Embryonic facial prominence (tissue), 1 donor: ENCODE measurements around the gene ARHGEF17.

ENCODE experiments used
- DNase-seq: peaks from one replicate; pipeline ENCODE4 v3.0.0-alpha.2; 2016; ENCODE audit errors: extremely low spot score

The ARHGEF17 gene

DNA sequence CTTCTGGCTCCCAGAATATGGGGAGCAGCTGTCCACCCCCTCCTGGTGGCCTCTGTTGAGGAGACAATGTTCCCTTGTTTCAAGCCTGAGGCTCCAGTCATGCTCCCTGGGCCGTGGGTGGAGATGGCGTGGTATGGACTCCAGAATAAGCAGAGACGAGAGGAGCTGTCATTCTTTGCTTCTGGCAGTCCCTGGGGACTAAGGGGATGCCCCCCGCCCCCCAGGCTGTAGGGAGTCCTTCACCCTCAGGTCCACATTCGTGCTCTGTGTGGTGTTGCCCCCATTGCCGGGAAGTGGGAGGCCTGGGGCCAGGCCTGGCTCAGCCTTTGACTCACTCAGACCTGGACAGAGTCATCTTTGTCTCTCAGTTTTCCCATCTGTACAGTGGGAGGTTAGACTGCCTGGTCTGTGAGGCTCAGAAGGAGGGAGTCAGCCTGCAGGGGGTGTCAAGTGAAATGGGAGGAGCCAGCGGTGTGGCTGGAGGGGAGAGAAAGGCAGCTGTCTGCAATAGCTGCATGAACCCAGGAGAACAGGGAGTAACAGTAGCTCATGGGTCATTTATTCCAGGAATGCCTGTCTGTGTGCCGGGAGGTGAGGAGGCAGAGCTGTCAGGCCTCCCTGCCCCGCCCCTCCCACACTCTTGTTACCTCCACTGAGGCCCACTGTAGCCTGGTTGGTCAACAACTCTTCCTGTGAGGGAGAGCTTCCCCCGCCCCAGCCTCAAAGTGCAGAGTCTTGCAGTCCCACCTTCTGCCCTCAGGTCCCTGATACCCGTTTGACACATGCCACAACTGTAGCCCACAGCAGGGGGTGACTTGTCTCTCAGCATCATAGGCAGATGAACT is 6.3 kb downstream of the ARHGEF17 start:
- no peak for DNase-seq

DNA sequence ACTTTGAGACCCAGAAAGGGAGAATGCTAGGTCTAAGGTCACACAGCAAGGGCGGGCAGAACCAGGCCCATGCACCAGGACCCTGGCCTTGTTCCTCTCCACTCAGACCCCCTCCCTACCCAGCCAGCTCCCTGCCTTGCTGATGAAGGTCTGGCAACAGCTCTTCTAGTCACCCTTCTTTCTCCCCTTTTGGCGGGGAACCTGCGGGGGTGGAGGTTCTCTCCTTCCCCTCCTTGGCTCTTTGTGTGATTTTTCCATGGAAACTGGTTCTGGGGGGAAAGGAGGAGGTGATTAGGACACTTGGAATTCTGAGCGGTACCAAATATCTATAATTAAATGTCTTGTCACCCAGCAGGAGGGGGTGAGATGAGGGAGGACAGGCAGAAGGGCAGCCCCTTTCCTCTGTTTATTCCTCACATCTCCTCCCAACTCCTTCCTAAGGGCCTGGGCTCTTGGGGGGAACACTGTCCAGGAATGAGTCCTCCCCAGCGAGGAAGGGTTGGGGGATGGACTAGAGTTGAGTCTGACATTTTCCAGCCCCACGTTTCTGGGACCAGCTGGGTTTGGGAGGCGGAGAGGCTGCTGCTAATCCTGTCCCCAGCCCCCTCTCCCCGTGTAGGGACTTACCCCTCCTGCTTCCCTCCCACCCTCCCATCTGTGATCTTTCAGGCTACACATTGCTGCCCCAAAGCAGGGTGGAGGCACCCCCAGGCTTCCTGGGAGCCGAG is 7.4 kb downstream of the ARHGEF17 start:
- no peak for DNase-seq

DNA sequence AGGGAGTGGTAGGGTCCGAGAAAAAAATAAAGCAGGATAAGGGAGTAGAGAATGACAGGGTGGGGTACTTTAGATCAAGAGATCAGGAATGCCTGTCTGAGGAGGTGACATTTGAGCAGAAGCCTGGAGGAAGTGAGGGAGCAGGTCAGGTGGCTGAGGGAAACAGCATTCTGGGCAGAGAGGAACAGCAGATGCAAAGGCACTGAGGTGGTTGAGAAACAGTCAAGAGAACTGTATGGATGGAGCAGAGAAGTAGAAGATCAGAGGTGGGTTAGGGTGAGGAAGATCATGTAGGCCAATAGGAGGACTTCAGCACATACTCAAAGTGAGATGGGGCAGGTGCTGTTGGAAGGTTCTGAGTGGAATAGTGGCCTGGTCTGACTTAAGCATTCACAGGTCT is 8.3 kb downstream of the ARHGEF17 start:
- DNase-seq, result no peak

DNA sequence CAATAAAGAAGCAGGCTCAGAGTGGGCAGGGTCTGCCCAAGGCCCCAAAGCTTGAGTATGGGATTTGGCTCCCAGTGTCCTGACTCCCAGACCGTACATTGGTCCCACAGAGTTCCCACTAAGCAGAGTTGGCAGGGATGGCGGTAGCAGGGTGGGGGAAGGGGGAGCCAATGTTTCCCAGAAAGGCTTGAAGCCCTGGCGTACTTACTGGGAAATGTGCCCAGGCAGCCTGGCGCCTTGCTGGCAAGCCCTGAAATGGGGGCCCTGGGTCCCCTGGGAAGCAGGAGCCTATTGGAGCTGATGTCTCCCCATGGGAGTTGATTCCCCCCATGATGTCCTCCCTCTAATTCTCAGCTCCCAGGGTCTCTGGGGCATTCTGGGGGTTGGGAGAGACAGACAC is 9.3 kb downstream of the ARHGEF17 start:
- DNase-seq, result no peak

DNA sequence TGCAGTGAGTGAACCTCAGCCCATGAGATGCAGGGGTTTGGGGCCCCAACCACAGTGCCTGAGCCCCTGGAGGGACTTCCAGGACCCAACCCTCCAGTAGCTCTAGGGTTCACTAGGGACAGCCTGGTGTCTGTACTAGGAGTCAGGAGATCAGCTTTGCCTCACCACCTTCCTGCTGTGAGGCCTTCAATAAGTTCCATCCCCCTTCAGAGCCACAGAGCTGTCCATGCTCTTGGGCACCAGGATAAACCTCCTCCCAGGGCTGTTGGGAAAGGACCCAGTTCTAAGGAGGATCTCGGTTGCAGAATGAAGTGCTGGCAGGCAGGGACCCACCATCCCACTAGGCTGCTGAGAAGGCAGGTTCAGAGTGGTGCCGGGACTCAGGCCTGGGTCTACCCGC is 9.7 kb downstream of the ARHGEF17 start:
- no peak for DNase-seq

DNA sequence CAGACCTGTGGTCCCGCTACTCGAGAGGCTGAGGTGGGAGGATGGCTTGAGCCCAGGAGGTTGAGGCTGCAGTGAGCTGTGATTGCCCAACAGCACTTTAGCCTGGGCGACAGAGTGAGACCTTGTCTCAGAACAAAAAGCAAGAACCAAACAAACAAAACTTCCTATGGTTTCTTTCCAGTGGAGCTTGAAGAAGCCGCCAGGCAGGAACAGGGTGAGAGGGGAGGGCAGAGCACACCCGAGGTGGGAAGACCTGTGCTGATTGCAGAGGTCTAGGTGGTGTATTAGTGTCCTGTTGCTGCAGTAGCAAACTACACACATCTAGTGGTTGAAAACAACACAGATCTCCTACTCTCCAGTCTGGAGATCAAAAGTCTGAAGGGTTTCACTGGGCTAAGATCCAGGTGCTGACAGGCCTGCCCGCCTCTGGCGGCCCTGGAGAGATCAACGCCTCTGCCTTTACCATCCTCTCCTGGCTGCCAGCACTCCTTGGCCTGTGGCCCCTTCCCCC is 10.5 kb downstream of the ARHGEF17 start:
- no peak for DNase-seq

DNA sequence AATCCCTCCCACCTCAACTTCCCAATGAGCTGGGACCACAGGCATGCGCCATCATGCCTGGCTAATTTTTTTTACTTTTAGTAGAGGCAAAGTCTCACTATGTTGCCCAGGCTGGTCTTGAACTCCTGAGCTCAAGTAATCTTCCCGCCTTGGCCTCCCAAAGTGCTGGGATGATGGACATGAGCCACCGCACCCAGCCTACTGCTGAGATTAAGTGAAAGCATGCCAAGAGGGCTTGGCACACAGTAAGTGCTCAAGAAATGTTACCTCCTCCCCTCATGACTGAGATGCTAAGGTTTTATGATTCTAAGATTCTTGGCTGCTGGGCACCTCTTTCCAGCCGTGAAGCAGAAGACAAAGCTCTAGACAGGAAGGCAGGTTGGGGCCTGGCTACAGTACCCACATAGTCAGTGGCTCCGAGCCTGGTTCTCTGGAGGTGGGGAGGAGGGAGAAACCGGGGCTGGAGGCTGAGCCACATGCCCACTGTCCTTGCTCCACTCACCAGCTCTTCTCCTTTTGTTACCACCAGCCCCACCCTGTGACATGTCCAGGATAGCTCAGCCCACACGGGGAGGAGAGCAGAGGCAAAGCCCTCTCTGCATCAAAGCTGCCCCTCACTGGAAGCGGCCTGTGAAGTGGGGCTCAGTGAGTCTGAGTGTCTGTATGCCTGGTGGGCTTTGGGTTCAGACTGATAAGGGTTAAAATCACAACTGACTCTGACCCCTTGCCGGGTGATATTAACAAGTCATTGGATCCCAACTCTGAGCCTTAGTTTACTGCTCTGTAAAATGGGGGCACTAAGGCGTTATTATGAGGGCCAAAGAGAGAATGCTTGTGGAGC is 12.9 kb downstream of the ARHGEF17 start:
- no peak for DNase-seq

DNA sequence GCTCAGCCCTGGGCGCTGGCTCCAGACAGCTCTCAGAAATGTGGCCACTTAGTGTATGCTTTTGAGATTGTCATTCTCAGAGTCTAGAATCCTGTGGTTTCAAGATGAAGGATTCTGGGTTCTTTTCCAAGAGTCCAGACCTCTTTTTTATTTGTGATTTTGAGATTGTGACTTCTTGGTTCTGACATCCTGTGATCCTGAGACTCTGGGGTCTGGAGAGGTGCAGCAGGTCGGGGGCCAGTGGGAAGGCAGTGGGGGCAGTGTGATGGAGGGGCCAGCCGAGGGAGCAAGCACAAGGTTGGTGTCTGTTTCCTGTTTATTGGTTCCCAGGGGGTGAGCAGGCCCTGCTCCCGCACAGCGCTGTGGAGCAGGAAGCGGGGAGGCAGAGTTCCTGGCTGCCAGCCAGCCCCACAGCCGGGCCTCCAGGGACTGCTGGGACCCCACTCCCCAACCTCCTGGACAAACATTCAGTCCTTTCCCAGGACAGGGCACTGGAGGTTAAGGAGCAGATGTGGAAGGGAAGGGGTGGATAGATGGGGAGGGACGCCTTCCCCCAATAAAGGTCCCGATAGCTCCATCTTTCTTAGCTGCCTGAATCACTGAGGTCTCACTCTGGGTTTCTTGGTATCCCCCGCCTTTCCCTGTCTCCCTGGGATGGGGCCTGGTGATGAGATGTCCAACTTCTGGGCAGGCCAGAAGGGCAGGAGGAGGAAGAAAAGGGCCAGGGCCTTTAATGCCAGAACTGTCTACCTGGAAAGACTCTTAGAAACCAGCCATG is 13.7 kb downstream of the ARHGEF17 start:
- DNase-seq, result no peak

DNA sequence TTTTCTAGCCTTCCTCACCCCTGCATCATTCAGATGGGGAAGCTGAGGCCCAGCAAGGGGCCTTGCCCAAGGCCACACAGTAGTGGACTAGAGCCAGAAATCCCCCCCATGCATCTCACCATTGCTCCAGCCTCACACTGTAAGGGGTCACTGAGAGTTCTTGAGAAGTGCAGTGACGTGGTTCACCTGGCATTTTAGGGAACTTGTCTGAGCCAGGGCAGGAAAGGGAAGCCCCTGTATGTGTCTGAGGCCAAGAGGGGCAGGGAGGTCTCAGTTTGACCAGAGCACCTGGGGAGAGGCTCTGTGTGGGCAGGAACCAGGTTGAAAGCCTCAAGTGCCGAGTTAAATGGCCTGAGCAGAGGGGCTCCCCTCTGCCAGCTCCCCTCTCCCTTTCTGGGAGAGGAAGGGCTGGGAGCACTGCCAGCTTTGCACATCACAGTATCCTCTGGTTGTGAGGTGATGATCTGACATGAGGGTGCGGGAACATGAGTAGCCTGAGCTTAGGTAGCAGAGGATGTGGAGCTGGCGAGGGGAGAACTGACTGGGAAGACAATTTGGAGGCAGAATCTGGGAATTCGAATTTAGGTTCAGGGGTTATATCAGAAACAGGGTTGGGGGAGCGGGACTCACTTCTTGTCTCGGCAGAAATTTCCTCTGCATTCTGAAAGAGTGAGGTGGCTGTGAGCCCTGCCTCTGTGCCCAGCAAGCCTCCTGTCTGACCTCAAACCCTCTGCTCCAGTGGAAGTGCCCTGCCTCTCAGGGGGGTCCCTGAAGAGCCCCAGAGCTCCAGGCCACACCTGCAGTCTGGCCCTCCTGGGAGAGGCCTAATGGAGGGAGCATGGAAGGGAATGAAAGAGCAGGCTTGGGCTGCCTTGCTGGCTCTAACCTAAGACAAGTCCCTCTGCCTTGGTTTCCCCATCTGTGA is 14.6 kb downstream of the ARHGEF17 start:
- DNase-seq, result no peak

DNA sequence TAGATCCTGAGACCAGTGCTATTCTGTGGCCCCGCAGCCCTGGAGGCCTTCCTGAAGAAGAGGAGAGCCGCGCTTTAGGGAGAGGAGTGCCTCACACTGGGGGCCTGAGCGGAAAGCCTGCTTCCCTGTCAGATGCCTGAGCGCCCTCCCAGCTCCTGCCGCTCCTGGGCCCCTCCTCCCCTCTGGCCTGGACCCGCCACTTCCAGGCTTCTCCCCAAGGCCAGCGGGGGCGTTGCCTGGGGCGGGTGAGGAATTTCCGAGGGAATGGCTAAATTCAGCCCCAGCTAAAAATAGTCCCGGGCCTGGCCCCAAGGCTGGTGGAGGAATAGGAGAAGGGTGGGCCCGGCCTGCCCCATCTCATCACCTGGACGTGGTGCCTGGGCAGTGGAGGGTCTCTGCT is 15.4 kb downstream of the ARHGEF17 start:
- DNase-seq, result no peak

DNA sequence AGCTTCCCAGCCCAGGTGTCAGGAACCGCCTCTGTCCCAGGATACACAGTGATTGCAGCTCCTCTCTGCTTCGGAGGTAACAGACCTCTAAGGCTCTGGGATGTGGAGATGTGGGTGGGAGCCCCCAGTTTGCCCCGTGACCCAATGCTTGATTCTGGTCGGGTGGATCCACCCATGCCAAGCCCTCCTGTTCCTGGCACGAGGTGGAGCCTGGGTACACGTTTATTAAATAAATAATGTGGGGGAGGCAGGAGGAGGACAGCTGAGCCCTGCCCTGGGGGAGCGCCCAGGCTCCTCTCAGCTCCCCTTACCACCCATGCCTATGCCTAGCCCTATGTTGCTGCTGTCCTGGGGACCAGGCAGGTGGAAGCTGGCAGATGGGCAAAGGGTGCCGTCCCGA is 16.0 kb downstream of the ARHGEF17 start:
- DNase-seq, result no peak

DNA sequence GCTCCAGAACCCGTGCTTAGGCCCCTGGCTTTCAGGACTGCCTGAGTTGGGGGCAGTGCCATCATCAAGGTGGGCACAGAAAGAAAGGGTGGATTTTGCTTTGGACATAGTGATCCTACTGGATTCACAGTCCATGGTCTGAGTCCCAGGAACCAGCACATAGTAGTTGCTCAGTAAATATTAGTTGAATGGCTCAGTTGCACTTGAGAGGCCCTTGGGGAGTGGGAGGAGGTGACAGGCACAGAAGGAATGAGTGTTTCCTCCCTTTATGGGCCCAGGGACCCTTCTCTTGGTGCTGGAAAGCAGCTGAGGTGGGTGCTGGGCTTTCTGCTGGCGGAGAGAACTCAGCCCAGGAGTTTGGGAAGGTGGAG is 16.6 kb downstream of the ARHGEF17 start:
- no peak for DNase-seq

DNA sequence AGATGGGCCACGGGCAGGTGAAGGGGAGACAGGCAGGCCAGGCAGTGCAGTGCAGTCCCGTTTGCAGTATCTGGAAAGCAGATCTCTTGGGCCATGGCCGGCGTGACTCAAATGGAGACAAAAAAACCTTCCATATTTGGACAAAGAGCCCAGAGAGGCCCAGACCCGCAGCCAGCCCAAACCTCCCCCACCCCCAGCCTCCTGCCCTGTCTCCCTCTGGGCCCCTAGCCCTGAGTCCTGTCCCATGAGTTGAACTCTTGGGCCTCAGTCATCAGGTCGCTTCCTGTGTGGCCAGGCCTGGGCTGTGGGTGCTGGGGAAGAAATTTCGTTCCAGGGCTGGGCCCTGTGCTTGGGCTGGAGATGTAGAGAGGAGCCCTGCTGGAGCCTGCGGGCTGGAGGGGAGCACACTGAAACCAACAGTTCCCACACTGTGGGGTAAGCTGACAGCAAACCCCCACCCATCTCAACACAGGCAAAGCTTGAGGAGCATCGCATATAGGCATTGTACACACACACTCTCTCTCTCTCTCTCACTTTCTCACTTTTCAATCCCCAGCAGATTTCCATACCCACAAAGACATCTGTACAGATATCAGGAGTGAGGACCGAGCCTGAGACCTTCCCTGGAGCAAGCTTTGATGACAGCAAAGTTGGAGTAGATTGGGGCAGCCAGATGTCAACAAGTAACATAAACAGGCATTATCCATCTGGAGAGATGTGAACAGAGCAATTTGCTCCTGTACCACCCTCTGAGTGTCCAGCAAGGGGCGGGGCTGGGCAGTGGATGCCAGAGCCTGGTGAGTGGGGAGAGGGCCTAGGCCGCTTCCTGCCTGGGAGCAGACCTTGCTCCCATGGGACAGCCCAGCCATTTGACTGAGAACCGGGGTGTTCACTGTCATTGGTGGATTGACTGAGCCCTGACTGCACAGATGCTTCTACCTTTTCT is 17.2 kb downstream of the ARHGEF17 start:
- no peak for DNase-seq

DNA sequence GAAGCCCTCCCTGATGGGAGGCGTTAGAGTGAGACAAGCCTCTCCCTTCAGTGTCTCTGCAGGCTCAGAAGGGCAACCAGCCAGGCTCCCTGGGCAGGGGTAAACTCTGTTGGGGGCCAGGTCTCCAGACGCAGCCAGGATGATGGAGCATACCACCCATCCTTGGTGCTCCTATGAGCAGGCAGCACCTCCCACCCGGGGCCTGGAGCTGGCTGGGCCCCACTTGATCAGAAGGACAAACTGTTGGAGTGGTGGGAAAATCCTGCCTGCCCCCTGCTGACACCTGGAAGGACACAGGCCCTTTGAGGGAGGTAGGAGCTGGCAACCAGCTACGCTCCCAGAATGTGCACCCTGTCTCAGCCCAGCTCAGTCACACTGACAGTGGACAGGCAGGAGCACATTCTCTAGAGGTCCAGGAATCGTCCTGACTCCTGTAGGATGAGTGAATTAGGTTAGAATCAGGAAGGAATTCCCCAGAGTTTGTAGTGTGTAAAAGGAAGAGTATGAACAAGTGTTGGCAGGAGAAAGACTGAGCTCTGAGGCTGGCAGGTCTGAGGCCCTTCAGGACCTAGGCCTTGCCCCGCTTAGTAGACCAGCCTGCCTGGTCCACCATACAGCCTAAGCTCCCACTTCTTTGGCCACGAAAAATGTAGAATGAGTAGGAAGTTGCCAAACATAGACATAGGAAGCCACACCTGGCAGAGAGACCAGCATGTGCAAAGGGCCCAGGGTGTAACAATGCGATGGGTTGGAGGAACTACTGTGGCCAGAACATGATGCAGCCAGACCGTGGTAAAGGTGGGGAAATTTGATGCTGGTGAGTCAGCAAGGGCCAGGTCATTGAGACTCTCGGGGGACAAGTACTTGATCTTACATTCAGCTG is 19.1 kb downstream of the ARHGEF17 start:
- DNase-seq, result no peak

DNA sequence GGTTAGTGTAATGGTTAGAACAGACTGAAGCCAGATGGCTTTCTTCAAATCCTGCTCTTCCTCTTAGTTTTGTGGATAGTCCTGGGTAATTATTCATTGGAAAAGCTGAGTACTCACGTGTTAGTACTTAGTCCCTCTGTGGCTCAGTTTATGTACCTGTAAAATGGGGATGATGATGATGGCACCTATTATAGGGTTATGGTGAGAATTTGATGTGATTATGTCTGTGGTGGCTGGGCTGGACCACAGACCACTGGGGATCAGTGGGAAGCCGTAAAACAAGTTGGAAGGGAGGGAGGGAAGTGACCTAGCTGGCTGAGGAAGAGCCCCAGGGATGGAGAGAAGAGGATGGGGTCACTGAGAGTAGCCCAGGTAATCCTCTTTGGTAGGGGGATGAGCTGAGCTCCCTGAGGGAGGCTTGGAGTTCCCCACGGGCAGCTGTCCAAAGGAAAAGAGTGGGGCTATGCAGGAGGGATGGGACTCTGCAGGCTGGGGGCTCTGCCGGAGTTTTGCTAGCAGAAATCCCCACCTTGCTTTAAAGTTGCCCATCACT is 19.8 kb downstream of the ARHGEF17 start:
- no peak for DNase-seq

DNA sequence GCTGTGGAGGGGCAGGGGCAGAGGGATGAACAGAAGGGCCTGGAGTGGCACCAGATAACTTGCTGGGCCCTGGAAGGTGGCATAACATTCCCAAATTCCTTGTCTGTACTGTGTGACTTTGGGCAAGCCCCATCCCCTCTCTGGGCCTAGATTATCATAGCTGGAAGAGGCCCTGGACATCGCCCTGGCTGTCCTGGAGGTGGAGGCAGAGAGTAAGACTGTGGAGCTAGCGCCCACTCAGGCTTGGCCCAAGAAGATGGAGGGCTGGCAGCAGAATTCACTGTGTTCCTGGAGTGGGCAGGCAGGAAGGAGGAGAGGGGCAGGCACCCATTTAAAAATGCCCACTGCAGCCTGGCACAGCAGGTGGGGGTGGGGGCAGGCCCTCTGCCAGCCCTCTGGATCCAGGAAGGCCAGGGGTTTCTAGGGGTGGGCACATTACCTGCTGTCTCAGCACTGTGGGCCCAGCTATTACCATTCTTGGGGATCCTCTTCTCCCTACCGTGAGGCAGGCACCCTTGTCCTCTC is 22.6 kb downstream of the ARHGEF17 start:
- no peak for DNase-seq

DNA sequence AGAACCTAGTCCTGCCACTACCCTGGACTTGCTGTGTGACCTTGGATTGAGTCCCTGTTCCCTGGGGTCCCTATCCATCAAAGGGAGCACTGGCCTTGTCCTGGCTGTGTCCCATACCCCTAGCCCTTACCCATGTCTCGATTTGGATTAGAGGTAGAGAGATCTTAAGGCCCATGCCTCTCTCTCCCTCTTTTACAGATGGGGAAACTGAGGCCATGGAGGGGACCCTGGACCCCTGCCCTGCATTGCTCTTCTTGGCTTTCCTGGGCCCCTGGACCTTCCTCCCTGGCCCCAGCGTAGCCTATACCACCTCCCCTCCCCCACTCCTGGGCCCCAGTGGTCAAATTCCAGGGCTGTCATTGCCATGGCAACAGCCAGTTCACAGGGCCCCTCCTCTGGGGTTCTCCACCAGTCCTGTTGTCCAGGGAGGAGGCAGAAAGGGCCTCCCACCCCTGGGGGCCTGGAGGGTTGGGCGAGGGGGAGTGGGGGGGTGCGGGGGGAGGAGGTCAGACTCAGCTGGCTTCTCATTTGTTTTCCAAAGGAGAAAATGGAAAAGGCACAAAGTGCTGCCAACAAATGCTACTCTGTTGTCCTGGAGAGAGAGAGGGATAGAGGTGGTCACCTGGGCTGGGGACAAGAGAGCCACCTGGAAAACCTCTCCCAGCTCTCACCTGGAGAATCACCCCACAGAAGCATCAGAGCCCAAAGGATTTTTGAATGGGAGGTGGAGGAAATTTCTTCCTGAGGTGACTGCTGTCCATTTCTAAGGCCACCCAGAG is 23.3 kb downstream of the ARHGEF17 start:
- no peak for DNase-seq
